ENCODE results near the gene TJP2.

DNA sequence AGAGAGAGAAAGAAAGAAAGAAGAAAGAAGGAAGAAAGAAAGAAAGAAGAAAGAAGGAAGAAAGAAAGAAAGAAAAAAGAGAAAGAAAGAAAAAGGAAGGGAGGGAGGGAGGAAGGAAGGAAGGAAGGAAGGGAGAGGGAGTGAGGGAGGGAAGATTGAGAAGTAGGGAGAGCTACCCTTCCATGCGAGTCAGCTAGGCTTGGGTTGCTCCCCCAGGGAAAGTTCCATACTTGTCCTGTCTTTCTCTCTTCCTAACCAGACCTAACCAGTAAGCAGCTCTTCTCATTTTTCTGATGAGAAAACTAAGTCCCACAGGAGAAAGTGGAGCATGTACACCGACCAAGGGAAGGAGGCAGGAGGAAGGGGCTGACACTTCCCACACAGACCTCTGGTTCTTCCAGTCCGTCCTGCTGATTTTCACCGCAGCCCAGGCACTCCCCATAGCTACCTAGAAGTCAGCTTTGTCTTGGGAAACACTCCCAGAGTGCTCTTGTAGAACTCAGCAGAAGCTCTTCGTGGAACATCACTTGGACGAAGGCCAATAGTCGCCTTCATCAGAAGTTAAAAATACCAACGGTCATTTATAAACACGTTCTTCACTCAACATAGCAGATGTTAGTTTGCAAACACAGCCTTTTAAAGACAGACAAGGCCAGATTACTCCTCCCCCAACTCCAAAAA is 121.9 kb downstream of the TJP2 start:
- TF ChIP-seq, protein P1, sequence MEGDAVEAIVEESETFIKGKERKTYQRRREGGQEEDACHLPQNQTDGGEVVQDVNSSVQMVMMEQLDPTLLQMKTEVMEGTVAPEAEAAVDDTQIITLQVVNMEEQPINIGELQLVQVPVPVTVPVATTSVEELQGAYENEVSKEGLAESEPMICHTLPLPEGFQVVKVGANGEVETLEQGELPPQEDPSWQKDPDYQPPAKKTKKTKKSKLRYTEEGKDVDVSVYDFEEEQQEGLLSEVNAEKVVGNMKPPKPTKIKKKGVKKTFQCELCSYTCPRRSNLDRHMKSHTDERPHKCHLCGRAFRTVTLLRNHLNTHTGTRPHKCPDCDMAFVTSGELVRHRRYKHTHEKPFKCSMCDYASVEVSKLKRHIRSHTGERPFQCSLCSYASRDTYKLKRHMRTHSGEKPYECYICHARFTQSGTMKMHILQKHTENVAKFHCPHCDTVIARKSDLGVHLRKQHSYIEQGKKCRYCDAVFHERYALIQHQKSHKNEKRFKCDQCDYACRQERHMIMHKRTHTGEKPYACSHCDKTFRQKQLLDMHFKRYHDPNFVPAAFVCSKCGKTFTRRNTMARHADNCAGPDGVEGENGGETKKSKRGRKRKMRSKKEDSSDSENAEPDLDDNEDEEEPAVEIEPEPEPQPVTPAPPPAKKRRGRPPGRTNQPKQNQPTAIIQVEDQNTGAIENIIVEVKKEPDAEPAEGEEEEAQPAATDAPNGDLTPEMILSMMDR (IDR thresholded peaks at IDR 0.05) = no peak
- no peak for TF ChIP-seq POLR2A (IDR thresholded peaks at IDR 0.05)
